K562 (cell line): Measurements from ENCODE around the gene SLC25A1. TPM values are rescaled to one million over a fixed set of nuclear protein-coding genes. Genes with fewer than 3 reads are reported as not detected.
A peak's percentile ranks its signal among the peaks of the same experiment; 100 is the strongest.

ENCODE experiments used
- ERF ChIP-seq: fragments of 450-650 bp; formaldehyde crosslinking; IDR thresholded peaks from 2 replicates; pipeline ENCODE4 v1.4.0; 2020; ENCODE audit warnings: mild to moderate bottlenecking, mixed read lengths
- HINFP ChIP-seq: fragments of 450-650 bp; conservative IDR thresholded peaks from 2 replicates; pipeline ENCODE4 v1.6.1; 2016; ENCODE audit warnings: missing genetic modification characterization, low read depth, mild to moderate bottlenecking, control low read depth, missing compliant biosample characterization
- MCM7 ChIP-seq, 2 experiments: fragments of 450-650 bp; IDR thresholded peaks; 2 replicates each; pipeline ENCODE4 v1.6.1; 2016 to 2018
- NEUROD1 ChIP-seq: fragments of 150-350 bp; IDR thresholded peaks from 2 replicates; pipeline ENCODE4 v1.6.1; 2014; ENCODE audit warnings: borderline replicate concordance, low read length, low read depth; ENCODE audit not compliant: partially characterized antibody
- RBM22 ChIP-seq: fragments of 200-400 bp; formaldehyde crosslinking; IDR thresholded peaks from 2 replicates; pipeline ENCODE4 v1.6.1; 2018; ENCODE audit warnings: low read length, low read depth; ENCODE audit not compliant: poor library complexity, severe bottlenecking
- SAFB2 ChIP-seq: fragments of 200-400 bp; formaldehyde crosslinking; IDR thresholded peaks from 2 replicates; pipeline ENCODE4 v1.6.1; 2018; ENCODE audit warnings: borderline replicate concordance, low read length, low read depth, moderate library complexity; ENCODE audit not compliant: severe bottlenecking
- STAG1 ChIP-seq: sonication (generic); formaldehyde crosslinking; IDR thresholded peaks from 2 replicates; pipeline ENCODE4 v1.5.0; 2020; ENCODE audit warnings: missing genetic modification reagents, borderline replicate concordance
- TRIM24 ChIP-seq, 2 experiments: fragments of 450-650 bp; IDR thresholded peaks; 2 replicates each; pipeline ENCODE4 v1.6.1; 2016
- ZBTB40 ChIP-seq, 2 experiments: fragments of 450-650 bp in 1 of 2; sonication (generic) in 1 of 2; formaldehyde crosslinking in 1 of 2; IDR thresholded peaks; 2 replicates each; pipeline versions ENCODE4 v1.7.1 to v1.9.0; 2016 to 2022; ENCODE audit warnings: inconsistent platforms in 1 of 2, mild to moderate bottlenecking in 1 of 2, missing genetic modification reagents in 1 of 2
- ZFPM2 ChIP-seq: fragments of 250-450 bp; sonication (Bioruptor Pico); IDR thresholded peaks from 2 replicates; pipeline ENCODE4 v1.5.1; 2022; ENCODE audit warnings: mild to moderate bottlenecking
- polyA plus RNA-seq, 8 experiments: library from polyadenylated mRNA; depleted of rRNA in 4 of 8; stranded (reverse) in 5 of 8; unstranded in 3 of 8; fragments of >200 nt; fragmentation: Nextera tagmentation in 2 of 8; fragmentation: Illumina TruSeq in 1 of 8; extraction: Ambion mirVana in 2 of 8; extraction: Trizol in 1 of 8; gene quantifications; 2 replicates each; pipeline versions ENCODE4 v1.2.1 to v1.2.3, GENCODE V29; 2011 to 2014; ENCODE audit warnings: inconsistent platforms in 1 of 8, missing spikeins in 1 of 8
- total RNA-seq, 7 experiments: library from RNA; depleted of rRNA in 6 of 7; stranded (reverse); fragments of >200 nt in 6 of 7; fragmentation: Illumina TruSeq in 2 of 7; extraction: Trizol in 2 of 7; gene quantifications; 2 replicates each; pipeline versions ENCODE4 v1.2.1 to v1.2.3, GENCODE V29; 2011 to 2021; ENCODE audit warnings: low replicate concordance in 1 of 7
- TF ChIP-seq, protein P1 (sequence below): sonication (generic); formaldehyde crosslinking; IDR thresholded peaks from 2 replicates; pipeline ENCODE4 v1.5.0; 2020; ENCODE audit warnings: missing genetic modification reagents
- TF ChIP-seq, protein P2 (sequence below): fragments of 250-450 bp; sonication (Bioruptor Pico); IDR thresholded peaks from 2 replicates; pipeline ENCODE4 v1.5.0; 2022; ENCODE audit warnings: mild to moderate bottlenecking

SLC25A1 gene
- total and polyA plus RNA-seq, 9 of the 15 experiments (the other 6 are each of a cell fraction or from before 2014, with no cell fraction given), result 11.0 to 408 (median 110) TPM

- TF ChIP-seq ZBTB40 (IDR thresholded peaks at IDR 0.05) (no peak), ZBTB40 (CRISPR knock-in tag; IDR thresholded peaks at IDR 0.05) (0 out of 2 replicates have a peak, but pooled peaks have one; percentile 7), STAG1 (CRISPR knock-in tag) (no peak), ERF (CRISPR knock-in tag) (no peak), MCM7 (IDR thresholded peaks at IDR 0.05) (peak in 1 of 2 experiments; percentile 82; a peak in 1 of 4 replicates), NEUROD1 (no peak), ZFPM2 (CRISPR knock-in tag) (no peak), HINFP (tag) (no peak), TRIM24 (IDR thresholded peaks at IDR 0.05) (no peak), SAFB2 (no peak), RBM22 (no peak)
- TF ChIP-seq, protein P1, sequence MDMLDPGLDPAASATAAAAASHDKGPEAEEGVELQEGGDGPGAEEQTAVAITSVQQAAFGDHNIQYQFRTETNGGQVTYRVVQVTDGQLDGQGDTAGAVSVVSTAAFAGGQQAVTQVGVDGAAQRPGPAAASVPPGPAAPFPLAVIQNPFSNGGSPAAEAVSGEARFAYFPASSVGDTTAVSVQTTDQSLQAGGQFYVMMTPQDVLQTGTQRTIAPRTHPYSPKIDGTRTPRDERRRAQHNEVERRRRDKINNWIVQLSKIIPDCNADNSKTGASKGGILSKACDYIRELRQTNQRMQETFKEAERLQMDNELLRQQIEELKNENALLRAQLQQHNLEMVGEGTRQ (CRISPR knock-in tag), result peak; percentile 19; the same call in 1 of the 2 replicates
- TF ChIP-seq, protein P2, sequence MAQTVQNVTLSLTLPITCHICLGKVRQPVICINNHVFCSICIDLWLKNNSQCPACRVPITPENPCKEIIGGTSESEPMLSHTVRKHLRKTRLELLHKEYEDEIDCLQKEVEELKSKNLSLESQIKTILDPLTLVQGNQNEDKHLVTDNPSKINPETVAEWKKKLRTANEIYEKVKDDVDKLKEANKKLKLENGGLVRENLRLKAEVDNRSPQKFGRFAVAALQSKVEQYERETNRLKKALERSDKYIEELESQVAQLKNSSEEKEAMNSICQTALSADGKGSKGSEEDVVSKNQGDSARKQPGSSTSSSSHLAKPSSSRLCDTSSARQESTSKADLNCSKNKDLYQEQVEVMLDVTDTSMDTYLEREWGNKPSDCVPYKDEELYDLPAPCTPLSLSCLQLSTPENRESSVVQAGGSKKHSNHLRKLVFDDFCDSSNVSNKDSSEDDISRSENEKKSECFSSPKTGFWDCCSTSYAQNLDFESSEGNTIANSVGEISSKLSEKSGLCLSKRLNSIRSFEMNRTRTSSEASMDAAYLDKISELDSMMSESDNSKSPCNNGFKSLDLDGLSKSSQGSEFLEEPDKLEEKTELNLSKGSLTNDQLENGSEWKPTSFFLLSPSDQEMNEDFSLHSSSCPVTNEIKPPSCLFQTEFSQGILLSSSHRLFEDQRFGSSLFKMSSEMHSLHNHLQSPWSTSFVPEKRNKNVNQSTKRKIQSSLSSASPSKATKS, result no peak
These were observed 27.8 kb downstream of the SLC25A1 start (continued) for GRCh38 chr22:19150482-19151328.
